Smooth muscle cell (in vitro differentiated cells): ENCODE results near the gene ANKFN1. TPM values are rescaled to one million over a fixed set of nuclear protein-coding genes. Genes with fewer than 3 reads are reported as not detected.

Source experiments
- DNase-seq: peaks from one replicate; lab custom pipeline; 2025; ENCODE audit not compliant: unreplicated experiment; lab: John Stamatoyannopoulos, UW
- H2AFZ ChIP-seq: fragments of 200-600 bp; sonication (generic); 2 replicates; pipeline ENCODE4 v1.6.0; 2016; ENCODE audit warnings: antibody characterized with exemption, low read depth, mild to moderate bottlenecking
- H3F3A ChIP-seq: fragments of 200-600 bp; sonication (generic); 2 replicates; pipeline ENCODE4 v1.6.0; 2017; ENCODE audit warnings: antibody characterized with exemption, low read depth
- H3K27ac ChIP-seq: fragments of 200-600 bp; sonication (generic); 2 replicates; pipeline ENCODE4 v1.5.1; 2016; ENCODE audit warnings: low read depth, mild to moderate bottlenecking
- H3K27me3 ChIP-seq: fragments of 200-600 bp; sonication (generic); 2 replicates; pipeline ENCODE4 v1.6.1; 2016; ENCODE audit warnings: low read depth, mild to moderate bottlenecking
- H3K36me3 ChIP-seq: fragments of 200-600 bp; sonication (generic); 2 replicates; pipeline ENCODE4 v1.5.1; 2016; ENCODE audit warnings: low read depth
- H3K4me1 ChIP-seq: fragments of 200-600 bp; sonication (generic); 2 replicates; pipeline ENCODE4 v1.5.1; 2016; ENCODE audit warnings: low read depth
- H3K4me2 ChIP-seq: fragments of 200-600 bp; sonication (generic); 2 replicates; pipeline ENCODE4 v1.6.0; 2016; ENCODE audit warnings: mild to moderate bottlenecking
- H3K4me3 ChIP-seq: fragments of 200-600 bp; sonication (generic); 2 replicates; pipeline ENCODE4 v1.5.1; 2016; ENCODE audit warnings: mild to moderate bottlenecking
- H3K79me2 ChIP-seq: fragments of 200-600 bp; sonication (generic); 2 replicates; pipeline ENCODE4 v1.6.0; 2016; ENCODE audit warnings: low read depth, mild to moderate bottlenecking
- H3K9ac ChIP-seq: fragments of 200-600 bp; sonication (generic); 2 replicates; pipeline ENCODE4 v1.6.0; 2016; ENCODE audit warnings: low read depth
- H3K9me3 ChIP-seq: fragments of 200-600 bp; sonication (generic); replicated peaks from 2 replicates; pipeline ENCODE4 v1.5.1; 2016; ENCODE audit warnings: low read depth
- H4K20me1 ChIP-seq: fragments of 200-600 bp; sonication (generic); 2 replicates; pipeline ENCODE4 v1.6.0; 2016; ENCODE audit warnings: low read depth
- CTCF ChIP-seq: fragments of 200-600 bp; sonication (generic); IDR thresholded peaks from 2 replicates; pipeline ENCODE4 v1.5.1; 2017; ENCODE audit warnings: borderline replicate concordance, mild to moderate bottlenecking, antibody characterized with exemption; ENCODE audit not compliant: insufficient read depth, poor library complexity, severe bottlenecking
- WGBS: methylation state at CpG from one replicate; pipeline ENCODE4 v1.1.7; 2016; ENCODE audit warnings: low lambda C conversion rate; 5-methylcytosine and 5-hydroxymethylcytosine counted together
- polyA plus RNA-seq: library from polyadenylated mRNA; unstranded; fragments of >200 nt; fragmentation: Nextera tagmentation; extraction: Ambion mirVana; gene quantifications from 2 replicates; pipeline ENCODE4 v1.2.1, GENCODE V29; 2016
- total RNA-seq: library from RNA; depleted of rRNA; stranded (reverse); fragments of >200 nt; gene quantifications from 2 replicates; pipeline ENCODE4 v1.2.3, GENCODE V29; 2014

The ANKFN1 gene
- total and polyA plus RNA-seq, 2 experiments from 2014 or later, result 0.24 to 0.45 TPM

DNA sequence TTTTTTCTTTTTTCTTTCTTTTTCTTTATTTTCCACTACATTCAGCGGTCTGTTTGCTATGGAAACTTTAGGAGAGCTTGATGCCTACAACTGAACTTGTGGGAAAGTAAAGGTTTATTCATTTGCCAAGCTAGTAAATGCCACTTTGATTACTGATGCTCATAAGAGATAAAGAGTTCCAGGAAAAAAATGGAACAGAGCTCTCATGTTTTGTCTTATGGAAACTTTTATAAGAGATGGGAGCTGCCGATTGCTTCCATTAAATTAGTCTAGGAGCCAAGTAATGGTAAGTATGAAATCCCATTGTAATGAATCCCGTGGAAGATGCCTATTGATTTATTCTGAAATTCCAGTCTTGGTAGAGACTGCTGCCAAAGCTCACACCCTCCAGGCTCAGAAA is 7.1 kb downstream of the ANKFN1 start:
- no peak overlapping the region for H3K27ac ChIP-seq
- no peaks in the 10 kb centered on the region for H3K36me3 ChIP-seq
- peaks cover 15% of the 10 kb centered on the region for H3K4me1 ChIP-seq
- H3K27me3 ChIP-seq, result no peaks in the 10 kb centered on the region
- no peak for TF ChIP-seq CTCF
- H2AFZ ChIP-seq, result no peak overlapping the region
- no peaks in the 10 kb centered on the region for H3K9me3 ChIP-seq
- H3K4me3 ChIP-seq, result no peak overlapping the region
- no peak overlapping the region for H3K9ac ChIP-seq
- WGBS, result 83% methylated on average over 3 of the region's 3 CpGs
- no peak overlapping the region for H3K4me2 ChIP-seq
- no peaks in the 10 kb centered on the region for H4K20me1 ChIP-seq
- peaks cover 2% of the 10 kb centered on the region for H3F3A ChIP-seq
- no peaks in the 10 kb centered on the region for H3K79me2 ChIP-seq
- no peak for DNase-seq

GRCh38 chr17:56165072-56165641 is 11.9 kb downstream of the ANKFN1 start:
- H3K9ac ChIP-seq, result no peak overlapping the region
- no peak overlapping the region for H2AFZ ChIP-seq
- TF ChIP-seq CTCF, result no peak

DNA sequence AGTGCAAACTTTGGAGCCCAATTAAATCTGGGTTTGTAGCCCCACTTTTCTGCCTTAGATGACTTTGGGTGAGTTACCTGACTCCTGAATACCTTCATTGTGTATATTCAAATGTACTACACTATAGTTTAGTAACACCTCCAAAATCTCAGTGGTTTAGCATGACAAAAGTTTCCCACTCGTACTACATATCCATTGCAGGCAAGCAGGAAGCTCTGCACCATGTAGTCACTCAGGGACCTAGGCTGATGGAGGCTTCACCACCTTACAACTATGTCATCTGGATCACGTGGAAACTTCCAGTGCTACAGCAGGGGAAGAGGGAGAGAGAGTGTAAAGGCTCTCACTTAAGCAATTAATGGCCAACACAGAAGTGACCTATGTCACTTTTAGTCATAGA is 14.2 kb downstream of the ANKFN1 start:
- no peak overlapping the region for H3K4me2 ChIP-seq
- no peak overlapping the region for H3K9ac ChIP-seq
- H3K4me3 ChIP-seq, result no peak overlapping the region
- TF ChIP-seq CTCF, result no peak
- no peaks in the 10 kb centered on the region for H3K4me1 ChIP-seq
- no peaks in the 10 kb centered on the region for H3K79me2 ChIP-seq
- no peaks in the 10 kb centered on the region for H3K9me3 ChIP-seq
- 75% methylated on average over 2 of the region's 2 CpGs for WGBS
- H3K36me3 ChIP-seq, result no peaks in the 10 kb centered on the region
- no peaks in the 10 kb centered on the region for H4K20me1 ChIP-seq
- no peak overlapping the region for H3K27ac ChIP-seq
- no peaks in the 10 kb centered on the region for H3K27me3 ChIP-seq
- DNase-seq, result no peak
- peaks cover 2% of the 10 kb centered on the region for H3F3A ChIP-seq
- H2AFZ ChIP-seq, result no peak overlapping the region

More at GRCh38 chr17:56165072-56165641, 11.9 kb downstream of the ANKFN1 start:
- no peaks in the 10 kb centered on the region for H3K27me3 ChIP-seq
- H3K79me2 ChIP-seq, result no peaks in the 10 kb centered on the region
- H3K27ac ChIP-seq, result no peak overlapping the region
- 93% methylated on average over 8 of the region's 8 CpGs for WGBS
- H3K4me1 ChIP-seq, result peaks cover 5% of the 10 kb centered on the region
- H3F3A ChIP-seq, result peaks cover 2% of the 10 kb centered on the region
- no peaks in the 10 kb centered on the region for H3K36me3 ChIP-seq
- no peaks in the 10 kb centered on the region for H3K9me3 ChIP-seq
- no peak overlapping the region for H3K4me2 ChIP-seq
- H4K20me1 ChIP-seq, result no peaks in the 10 kb centered on the region
- DNase-seq, result no peak
- no peak overlapping the region for H3K4me3 ChIP-seq

- H3K36me3 ChIP-seq, result no peaks in the 10 kb centered on the region
- no peak overlapping the region for H2AFZ ChIP-seq
- no peak for TF ChIP-seq CTCF
- no peaks in the 10 kb centered on the region for H3K79me2 ChIP-seq
- WGBS, result 85% methylated on average over 3 of the region's 3 CpGs
- no peak overlapping the region for H3K4me3 ChIP-seq
- H4K20me1 ChIP-seq, result no peaks in the 10 kb centered on the region
- no peaks in the 10 kb centered on the region for H3K27me3 ChIP-seq
- no peaks in the 10 kb centered on the region for H3K4me1 ChIP-seq
- H3K9ac ChIP-seq, result no peak overlapping the region
- H3K9me3 ChIP-seq, result no peaks in the 10 kb centered on the region
- no peak overlapping the region for H3K27ac ChIP-seq
- no peak for DNase-seq
- no peaks in the 10 kb centered on the region for H3F3A ChIP-seq
- no peak overlapping the region for H3K4me2 ChIP-seq
Observed at GRCh38 chr17:56169621-56170020, 16.3 kb downstream of the ANKFN1 start.
